ENCODE measurements around the gene SIGLEC5.

GRCh38 chr19:51668216-51668615 lies 38.0 kb upstream of the SIGLEC5 start:
- TF ChIP-seq POLR2AphosphoS5 (IDR thresholded peaks at IDR 0.05; ENCODE audit: low read depth, low read length) (no peak), POLR2A (IDR thresholded peaks at IDR 0.05; ENCODE audit: low read depth, low read length) (no peak), TAF1 (IDR thresholded peaks at IDR 0.05; ENCODE audit: borderline replicate concordance, low read depth, low read length) (no peak)

Data from GM12892 (cell line).